Skin epidermis (tissue), 12 donors: ENCODE data around the gene CNKSR3.
"Not testable (repeated sequence)": the region's sequence is repeated elsewhere in the genome, so short reads cannot be mapped to it uniquely, and the experiment has no call there.

Source experiments
- H3K27ac ChIP-seq, 21 experiments: fragments of 200-600 bp; sonication (generic) in 11 of 21; one replicate each; pipeline ENCODE4 v1.5.0; 2020; ENCODE audit warnings: mild to moderate bottlenecking in 3 of 21, inconsistent platforms in 2 of 21, moderate library complexity in 2 of 21
- H3K4me3 ChIP-seq, 7 experiments: fragments of 200-600 bp; sonication (generic) in 2 of 7; one replicate each; pipeline ENCODE4 v1.5.0; 2020; ENCODE audit warnings: inconsistent platforms in 2 of 7, mild to moderate bottlenecking in 2 of 7, moderate library complexity in 1 of 7

CNKSR3 gene

GRCh38 chr6:154532426-154532825 is 21.9 kb upstream of the CNKSR3 start:
- Histone ChIP-seq H3K4me3 (no peak overlapping the region), H3K27ac (no peak overlapping the region)

- Histone ChIP-seq H3K4me3 (no peak overlapping the region), H3K27ac (no peak overlapping the region)
Measured at GRCh38 chr6:154529957-154530356, 19.5 kb upstream of the CNKSR3 start.

- H3K4me3 ChIP-seq, result no peak overlapping the region
- H3K27ac ChIP-seq, result no peak overlapping the region
Measured at GRCh38 chr6:154528310-154528915, 17.9 kb upstream of the CNKSR3 start.

GRCh38 chr6:154526996-154527395 is 16.5 kb upstream of the CNKSR3 start:
- H3K27ac ChIP-seq, result no peak overlapping the region
- no peak overlapping the region for H3K4me3 ChIP-seq

GRCh38 chr6:154522576-154522975 is 12.1 kb upstream of the CNKSR3 start:
- Histone ChIP-seq H3K27ac (no peak overlapping the region), H3K4me3 (no peak overlapping the region)

- no peak overlapping the region for H3K4me3 ChIP-seq
- H3K27ac ChIP-seq, result no peak overlapping the region
Measured at GRCh38 chr6:154521412-154521811, 10.9 kb upstream of the CNKSR3 start.

- no peak overlapping the region for H3K27ac ChIP-seq
- H3K4me3 ChIP-seq, result no peak overlapping the region
Measured at GRCh38 chr6:154520280-154520679, 9.8 kb upstream of the CNKSR3 start.

- H3K27ac ChIP-seq, result no peak overlapping the region
- H3K4me3 ChIP-seq, result no peak overlapping the region
Measured at GRCh38 chr6:154518396-154518795, 7.9 kb upstream of the CNKSR3 start.

GRCh38 chr6:154516276-154516675 is 5.8 kb upstream of the CNKSR3 start:
- Histone ChIP-seq H3K27ac (peak overlapping the region in 10 of 21 experiments; percentile 2 to 74 (median 28)), H3K4me3 (peak overlapping the region in 1 of 7 experiments; percentile 24)

GRCh38 chr6:154515826-154516225 is 5.3 kb upstream of the CNKSR3 start:
- Histone ChIP-seq H3K27ac (peak overlapping the region in 11 of 21 experiments; percentile 2 to 74 (median 24)), H3K4me3 (peak overlapping the region in 1 of 7 experiments; percentile 24)

GRCh38 chr6:154515076-154515475 is 4.6 kb upstream of the CNKSR3 start:
- not testable (repeated sequence) for H3K4me3 ChIP-seq, H3K27ac ChIP-seq

- H3K27ac ChIP-seq, result no peak overlapping the region
- no peak overlapping the region for H3K4me3 ChIP-seq
Measured at GRCh38 chr6:154514481-154514880, 4.0 kb upstream of the CNKSR3 start.

- H3K27ac ChIP-seq, result no peak overlapping the region
- no peak overlapping the region for H3K4me3 ChIP-seq
Measured at GRCh38 chr6:154513601-154514320, 3.3 kb upstream of the CNKSR3 start.

- peak overlapping the region in 1 of 21 experiments; percentile 89 for H3K27ac ChIP-seq
Measured at GRCh38 chr6:154512201-154512600, 1.7 kb upstream of the CNKSR3 start.

GRCh38 chr6:154511791-154512190 is 1.3 kb upstream of the CNKSR3 start:
- Histone ChIP-seq H3K4me3 (no peak overlapping the region), H3K27ac (peak overlapping the region in 2 of 21 experiments; percentile 85 to 89)

More at GRCh38 chr6:154512201-154512600, 1.7 kb upstream of the CNKSR3 start:
- H3K4me3 ChIP-seq, result no peak overlapping the region

GRCh38 chr6:154509421-154510143 is 903 bp downstream of the CNKSR3 start:
- H3K27ac ChIP-seq, result peak overlapping the region; percentile 42 to 93 (median 83)
- peak overlapping the region; percentile 55 to 85 (median 72) for H3K4me3 ChIP-seq

GRCh38 chr6:154508573-154509375 is 1.7 kb downstream of the CNKSR3 start:
- Histone ChIP-seq H3K27ac (peak overlapping the region in 16 of 21 experiments; percentile 42 to 93 (median 84)), H3K4me3 (peak overlapping the region; percentile 55 to 85 (median 72))

- H3K4me3 ChIP-seq, result peak overlapping the region in 1 of 7 experiments; percentile 85
Measured at GRCh38 chr6:154506991-154507898, 3.2 kb downstream of the CNKSR3 start.

GRCh38 chr6:154506582-154506981 is 3.9 kb downstream of the CNKSR3 start:
- Histone ChIP-seq H3K27ac (no peak overlapping the region), H3K4me3 (no peak overlapping the region)

More at GRCh38 chr6:154506991-154507898, 3.2 kb downstream of the CNKSR3 start:
- no peak overlapping the region for H3K27ac ChIP-seq
